Mesothelial cell of epicardium (in vitro differentiated cells): ENCODE data around the gene TMCC1. TPM values are rescaled to one million over a fixed set of nuclear protein-coding genes. Genes with fewer than 3 reads are reported as not detected.

Source experiments
- DNase-seq, 2 experiments: peaks; one replicate each; pipeline ENCODE4 v3.0.0; 2021; ENCODE audit warnings: low spot score in 2 of 2; ENCODE audit not compliant: unreplicated experiment in 2 of 2
- H3K27ac Mint-ChIP-seq: 2 replicates; pipeline ENCODE4 v1.8.0; 2021; ENCODE audit warnings: mixed read lengths
- H3K27me3 Mint-ChIP-seq: 2 replicates; pipeline ENCODE4 v1.8.0; 2021; ENCODE audit warnings: low read depth, mixed read lengths
- H3K36me3 Mint-ChIP-seq: 2 replicates; pipeline ENCODE4 v1.8.0; 2021; ENCODE audit warnings: mixed read lengths
- H3K4me1 Mint-ChIP-seq: 2 replicates; pipeline ENCODE4 v1.8.0; 2021; ENCODE audit warnings: mixed read lengths
- H3K4me3 Mint-ChIP-seq: 2 replicates; pipeline ENCODE4 v1.8.0; 2021; ENCODE audit warnings: mild to moderate bottlenecking, moderate library complexity, mixed read lengths
- H3K9me3 Mint-ChIP-seq: 2 replicates; pipeline ENCODE4 v1.8.0; 2021; ENCODE audit warnings: mixed read lengths
- total RNA-seq: library from RNA; stranded (reverse); gene quantifications from 3 replicates; pipeline ENCODE4 v1.2.1, GENCODE V29; 2021
- TF ChIP-seq, protein P1 (sequence below): fragments of 200-600 bp; sonication (generic); IDR thresholded peaks from one replicate; pipeline ENCODE4 v1.5.0; 2021; ENCODE audit warnings: antibody characterized with exemption; ENCODE audit not compliant: unreplicated experiment

The TMCC1 gene
- total RNA-seq, 1 donor from 2014 or later = 52.4 TPM

DNA sequence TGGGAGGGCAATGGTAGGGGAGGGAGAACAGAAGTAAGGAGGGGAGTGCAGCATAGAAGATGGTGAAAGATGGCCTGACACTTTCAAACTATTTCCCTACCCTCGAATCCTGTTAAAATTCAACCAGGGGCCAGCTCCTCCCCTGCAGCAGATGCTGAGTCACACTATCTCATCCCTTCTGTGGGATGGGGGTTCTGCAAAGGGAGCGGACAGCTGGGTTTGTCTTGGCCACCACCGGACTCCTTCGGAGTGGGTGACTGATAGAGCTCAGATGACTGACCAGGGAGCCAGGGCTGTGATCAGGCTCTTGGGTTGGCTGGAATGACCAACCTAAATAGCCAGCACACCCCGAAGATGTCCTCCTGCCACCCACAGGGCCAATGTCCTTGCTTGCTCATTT is 33.6 kb upstream of the TMCC1 start:
- Mint-ChIP-seq H3K9me3 (peaks cover 22% of the 10 kb centered on the region), H3K4me3 (no peak overlapping the region), H3K27ac (no peak overlapping the region), H3K36me3 (peaks cover 5% of the 10 kb centered on the region), H3K27me3 (no peaks in the 10 kb centered on the region), H3K4me1 (no peaks in the 10 kb centered on the region)
- DNase-seq = no peak
- TF ChIP-seq, protein P1, sequence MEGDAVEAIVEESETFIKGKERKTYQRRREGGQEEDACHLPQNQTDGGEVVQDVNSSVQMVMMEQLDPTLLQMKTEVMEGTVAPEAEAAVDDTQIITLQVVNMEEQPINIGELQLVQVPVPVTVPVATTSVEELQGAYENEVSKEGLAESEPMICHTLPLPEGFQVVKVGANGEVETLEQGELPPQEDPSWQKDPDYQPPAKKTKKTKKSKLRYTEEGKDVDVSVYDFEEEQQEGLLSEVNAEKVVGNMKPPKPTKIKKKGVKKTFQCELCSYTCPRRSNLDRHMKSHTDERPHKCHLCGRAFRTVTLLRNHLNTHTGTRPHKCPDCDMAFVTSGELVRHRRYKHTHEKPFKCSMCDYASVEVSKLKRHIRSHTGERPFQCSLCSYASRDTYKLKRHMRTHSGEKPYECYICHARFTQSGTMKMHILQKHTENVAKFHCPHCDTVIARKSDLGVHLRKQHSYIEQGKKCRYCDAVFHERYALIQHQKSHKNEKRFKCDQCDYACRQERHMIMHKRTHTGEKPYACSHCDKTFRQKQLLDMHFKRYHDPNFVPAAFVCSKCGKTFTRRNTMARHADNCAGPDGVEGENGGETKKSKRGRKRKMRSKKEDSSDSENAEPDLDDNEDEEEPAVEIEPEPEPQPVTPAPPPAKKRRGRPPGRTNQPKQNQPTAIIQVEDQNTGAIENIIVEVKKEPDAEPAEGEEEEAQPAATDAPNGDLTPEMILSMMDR = no peak

DNA sequence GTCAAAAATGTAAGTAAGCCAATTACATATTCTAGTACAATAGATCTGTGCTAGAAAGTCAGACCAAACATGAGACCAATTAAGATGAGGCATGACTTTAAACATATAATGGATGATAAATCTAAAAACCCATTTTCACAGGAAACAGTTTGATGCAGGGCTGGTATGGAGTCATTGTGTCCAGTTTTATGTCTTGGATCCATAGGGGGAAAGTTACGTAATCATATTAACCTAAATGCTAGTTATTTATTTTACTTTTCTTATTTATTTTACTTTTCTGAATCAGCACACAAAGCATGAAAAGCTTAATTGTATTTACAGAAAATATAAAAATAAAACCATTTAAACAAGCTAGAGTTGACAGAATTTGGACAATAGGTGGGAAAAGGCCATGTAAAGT is 26.3 kb upstream of the TMCC1 start:
- Mint-ChIP-seq H3K4me3 (no peak overlapping the region), H3K27ac (no peak overlapping the region), H3K4me1 (no peaks in the 10 kb centered on the region), H3K27me3 (no peaks in the 10 kb centered on the region), H3K9me3 (peaks cover 41% of the 10 kb centered on the region), H3K36me3 (peaks cover 9% of the 10 kb centered on the region)
- DNase-seq = no peak
- TF ChIP-seq, protein P1 = no peak

DNA sequence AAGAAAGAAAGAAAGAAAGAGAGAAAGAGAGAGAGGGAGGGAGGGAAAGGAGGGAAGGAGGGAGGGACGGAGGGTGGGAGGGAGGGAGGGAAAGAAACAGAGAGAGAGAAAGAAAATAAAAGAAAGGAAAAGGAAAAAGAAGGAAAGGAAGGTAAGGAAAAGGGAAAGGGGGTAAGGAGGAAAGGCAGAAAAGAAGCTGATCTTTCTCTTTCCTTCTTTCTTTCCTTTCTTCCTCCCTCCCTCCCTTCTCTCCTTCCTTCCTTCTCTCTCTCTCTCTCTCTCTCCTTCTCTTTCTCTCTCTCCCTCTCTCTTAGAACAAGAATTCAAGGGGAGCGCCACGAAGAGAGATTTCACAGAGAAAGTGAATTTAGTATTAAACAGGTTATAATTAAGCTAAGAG is 25.8 kb upstream of the TMCC1 start:
- H3K9me3 Mint-ChIP-seq = peaks cover 42% of the 10 kb centered on the region
- no peak overlapping the region for H3K4me3 Mint-ChIP-seq
- no peaks in the 10 kb centered on the region for H3K27me3 Mint-ChIP-seq
- TF ChIP-seq, protein P1 = no peak
- no peak overlapping the region for H3K27ac Mint-ChIP-seq
- no peak for DNase-seq
- no peaks in the 10 kb centered on the region for H3K4me1 Mint-ChIP-seq
- H3K36me3 Mint-ChIP-seq = peaks cover 9% of the 10 kb centered on the region

DNA sequence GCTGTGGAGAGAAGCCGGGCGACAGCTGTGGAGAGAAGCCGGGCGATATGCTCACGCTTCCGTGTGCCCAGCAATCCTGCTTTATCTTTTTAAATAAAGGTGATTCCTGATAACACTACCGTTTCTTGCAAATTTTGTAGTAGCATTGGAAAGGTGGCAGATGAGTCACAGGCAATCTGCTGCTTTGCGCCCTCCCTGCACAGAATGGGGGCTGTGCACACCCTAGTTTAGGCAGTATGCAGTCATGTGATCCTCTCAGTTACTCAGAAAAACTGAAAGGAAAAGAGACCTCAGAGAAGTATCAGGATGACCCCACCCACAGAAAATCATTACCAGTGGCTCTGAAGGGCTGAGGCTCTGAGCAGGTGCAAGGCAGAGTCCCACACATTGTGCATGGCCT is 24.9 kb upstream of the TMCC1 start:
- Mint-ChIP-seq H3K4me3 (no peak overlapping the region), H3K27ac (no peak overlapping the region), H3K4me1 (no peaks in the 10 kb centered on the region), H3K9me3 (peaks cover 40% of the 10 kb centered on the region), H3K36me3 (peaks cover 9% of the 10 kb centered on the region), H3K27me3 (no peaks in the 10 kb centered on the region)
- DNase-seq = no peak
- TF ChIP-seq, protein P1 = no peak

DNA sequence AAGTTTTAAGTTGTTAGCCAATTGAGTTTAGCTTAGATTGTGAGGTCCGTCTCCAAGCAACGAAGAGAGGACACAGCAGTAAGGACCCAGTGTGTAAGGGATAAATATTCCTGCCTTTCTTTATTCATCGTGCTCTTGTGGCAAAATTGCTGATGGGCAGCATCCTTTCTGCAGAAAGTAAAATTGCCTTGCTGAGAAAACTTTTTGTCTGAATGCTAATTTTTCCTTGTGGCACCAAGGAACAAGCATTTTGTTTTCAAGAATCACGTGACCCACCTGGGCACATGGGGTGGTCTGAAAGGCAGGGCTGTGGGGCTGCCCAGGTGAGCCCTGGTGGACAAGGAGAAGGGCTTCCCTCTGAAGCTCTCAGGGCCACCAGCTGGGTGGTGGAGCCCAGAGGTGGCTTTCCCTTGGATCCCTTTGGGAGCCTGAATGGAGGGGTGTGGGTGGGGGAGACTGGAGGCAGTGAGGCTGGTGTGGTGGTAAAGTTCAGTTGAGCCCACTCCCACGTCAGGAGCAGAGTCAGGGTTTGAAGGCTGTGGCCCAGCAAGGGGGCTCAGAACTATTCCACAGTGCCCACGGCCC is 24.0 kb upstream of the TMCC1 start:
- Mint-ChIP-seq H3K36me3 (peaks cover 9% of the 10 kb centered on the region), H3K9me3 (peaks cover 40% of the 10 kb centered on the region), H3K27ac (no peak overlapping the region), H3K4me1 (no peaks in the 10 kb centered on the region), H3K27me3 (no peaks in the 10 kb centered on the region), H3K4me3 (no peak overlapping the region)
- TF ChIP-seq, protein P1 = no peak
- DNase-seq = no peak

DNA sequence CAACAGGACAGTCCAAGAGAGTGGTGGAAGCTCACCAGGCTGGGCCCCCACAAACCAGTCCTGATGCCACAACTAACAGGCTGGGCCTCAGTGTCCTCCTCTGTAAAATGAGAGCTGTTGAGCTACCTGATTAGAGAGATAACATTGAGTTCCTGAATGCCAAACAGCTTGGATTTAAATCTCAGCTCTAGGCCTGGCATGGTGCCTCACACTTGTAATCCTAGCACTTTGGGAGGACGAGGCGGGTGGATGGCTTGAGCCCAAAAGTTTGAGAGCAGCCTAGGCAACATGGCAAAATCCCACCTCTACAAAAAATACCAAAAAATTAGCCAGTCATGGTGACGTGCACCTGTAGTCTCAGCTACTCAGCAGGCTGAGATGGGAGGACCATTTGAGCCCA is 20.1 kb upstream of the TMCC1 start:
- no peaks in the 10 kb centered on the region for H3K27me3 Mint-ChIP-seq
- peaks cover 3% of the 10 kb centered on the region for H3K4me1 Mint-ChIP-seq
- TF ChIP-seq, protein P1 = no peak
- peaks cover 9% of the 10 kb centered on the region for H3K36me3 Mint-ChIP-seq
- H3K9me3 Mint-ChIP-seq = peaks cover 26% of the 10 kb centered on the region
- no peak for DNase-seq
- H3K4me3 Mint-ChIP-seq = no peak overlapping the region
- no peak overlapping the region for H3K27ac Mint-ChIP-seq
